ENCODE measurements around the gene TXLNG.
A peak's percentile ranks its signal among the peaks of the same experiment; 100 is the strongest.

Gene TXLNG

GRCh38 chrX:16762579-16762978 lies 23.7 kb upstream of the TXLNG start:
- POLR2A ChIA-PET, result interaction anchor here (1.0 kb wide), 1 partner anchor 9 kb away, joined by 4 read pairs; no protein-coding TSS in a partner anchor
- CTCF ChIA-PET, result no interaction called here

GRCh38 chrX:16765594-16765993 lies 20.7 kb upstream of the TXLNG start:
- Histone ChIP-seq H3K4me1 (ENCODE audit: control insufficient read depth, insufficient read depth, low read length) (no peaks in the 10 kb centered on the region), H3K36me3 (ENCODE audit: control insufficient read depth in 2 of 2, insufficient read depth in 1 of 2, low read length in 2 of 2) (peaks cover 8 to 14% of the 10 kb centered on the region in 2 experiments), H3K4me3 (ENCODE audit: low read depth, low read length) (no peak overlapping the region), H3K9me3 (ENCODE audit: control insufficient read depth, insufficient read depth, low read depth, low read length) (no peaks in the 10 kb centered on the region), H3K27ac (ENCODE audit: extremely low read depth, low read depth, low read length) (no peak overlapping the region)
- ChIA-PET POLR2A (interaction anchor here (0.6 to 1.6 kb wide), 3 partner anchors 46 to 259 kb away, joined by 3 to 11 read pairs (median 3); partner anchors contain the start of gene SYAP1), CTCF (interaction anchor here (0.7 kb wide), 1 partner anchor 1612 kb away, joined by 3 read pairs; no protein-coding TSS in a partner anchor)
- TF ChIP-seq ZNF138 (tag by site-specific recombination; IDR thresholded peaks at IDR 0.05; ENCODE audit: borderline replicate concordance) (no peak), PRDM6 (tag by site-specific recombination; IDR thresholded peaks at IDR 0.05) (peak; percentile 38)

More at GRCh38 chrX:16762579-16762978, 23.7 kb upstream of the TXLNG start:
- peaks cover 33 to 41% of the 10 kb centered on the region in 2 experiments for H3K36me3 ChIP-seq (ENCODE audit: control insufficient read depth in 2 of 2, insufficient read depth in 1 of 2, low read length in 2 of 2)
- no peak overlapping the region for H3K4me3 ChIP-seq (ENCODE audit: low read depth, low read length)
- TF ChIP-seq ZFP37 (tag by site-specific recombination; IDR thresholded peaks at IDR 0.05) (peak; percentile 96), ZNF585B (tag by site-specific recombination; IDR thresholded peaks at IDR 0.05) (no peak)
- no peak overlapping the region for H3K27ac ChIP-seq (ENCODE audit: extremely low read depth, low read depth, low read length)
- H3K4me1 ChIP-seq (ENCODE audit: control insufficient read depth, insufficient read depth, low read length), result no peaks in the 10 kb centered on the region
- no peaks in the 10 kb centered on the region for H3K9me3 ChIP-seq (ENCODE audit: control insufficient read depth, insufficient read depth, low read depth, low read length)

GRCh38 chrX:16770970-16771482 lies 15.2 kb upstream of the TXLNG start:
- no peak overlapping the region for H3K4me3 ChIP-seq (ENCODE audit: low read depth, low read length)
- CTCF ChIA-PET, result interaction anchor here (0.8 kb wide), 1 partner anchor 47 kb away, joined by 3 read pairs; no protein-coding TSS in a partner anchor
- H3K9me3 ChIP-seq (ENCODE audit: control insufficient read depth, insufficient read depth, low read depth, low read length), result no peaks in the 10 kb centered on the region
- no peak overlapping the region for H3K27ac ChIP-seq (ENCODE audit: extremely low read depth, low read depth, low read length)
- no peaks in the 10 kb centered on the region for H3K4me1 ChIP-seq (ENCODE audit: control insufficient read depth, insufficient read depth, low read length)
- POLR2A ChIA-PET, result interaction anchor here (0.7 to 2.6 kb wide), 18 partner anchors 8 to 917 kb away, joined by 3 to 42 read pairs (median 6); partner anchors contain the start of genes AP1S2, CTPS2, SYAP1 and TXLNG
- H3K36me3 ChIP-seq (ENCODE audit: control insufficient read depth in 2 of 2, insufficient read depth in 1 of 2, low read length in 2 of 2), result no peaks in the 10 kb centered on the region
- TF ChIP-seq GLIS1 (tag by site-specific recombination; IDR thresholded peaks at IDR 0.05) (peak; percentile 24), ZNF558 (tag by site-specific recombination; IDR thresholded peaks at IDR 0.05) (no peak), ZNF157 (tag by site-specific recombination; IDR thresholded peaks at IDR 0.05) (no peak), ZNF624 (tag by site-specific recombination; IDR thresholded peaks at IDR 0.05) (0 out of 2 replicates have a peak, but pooled peaks have one; percentile 37), ZNF777 (tag by site-specific recombination; IDR thresholded peaks at IDR 0.05; ENCODE audit: borderline replicate concordance) (no peak), BCL11A (tag by site-specific recombination; IDR thresholded peaks at IDR 0.05; ENCODE audit: low read depth) (no peak), KLF17 (tag by site-specific recombination; IDR thresholded peaks at IDR 0.05) (no peak), ZNF416 (tag by site-specific recombination; IDR thresholded peaks at IDR 0.05) (no peak), ZNF211 (tag by site-specific recombination; IDR thresholded peaks at IDR 0.05; ENCODE audit: low read depth) (no peak), ZNF837 (tag by site-specific recombination; IDR thresholded peaks at IDR 0.05) (no peak), ZNF664 (tag by site-specific recombination; IDR thresholded peaks at IDR 0.05) (peak; percentile 14; the same call in 1 of the 2 replicates), FEZF1 (tag by site-specific recombination; IDR thresholded peaks at IDR 0.05) (no peak), ZXDB (tag by site-specific recombination; IDR thresholded peaks at IDR 0.05) (no peak), ZNF112 (tag by site-specific recombination; IDR thresholded peaks at IDR 0.05) (no peak), HIC1 (tag by site-specific recombination; IDR thresholded peaks at IDR 0.05) (no peak), ZNF677 (tag by site-specific recombination; IDR thresholded peaks at IDR 0.05) (no peak), ZNF280D (tag by site-specific recombination; IDR thresholded peaks at IDR 0.05) (no peak), ZNF302 (tag by site-specific recombination; IDR thresholded peaks at IDR 0.05; ENCODE audit: low read depth) (peak; percentile 72; the same call in 1 of the 2 replicates)
